ENCODE measurements around the gene WHAMM. TPM values are rescaled to one million over a fixed set of nuclear protein-coding genes. Genes with fewer than 3 reads are reported as not detected.

Gene WHAMM, protein sequence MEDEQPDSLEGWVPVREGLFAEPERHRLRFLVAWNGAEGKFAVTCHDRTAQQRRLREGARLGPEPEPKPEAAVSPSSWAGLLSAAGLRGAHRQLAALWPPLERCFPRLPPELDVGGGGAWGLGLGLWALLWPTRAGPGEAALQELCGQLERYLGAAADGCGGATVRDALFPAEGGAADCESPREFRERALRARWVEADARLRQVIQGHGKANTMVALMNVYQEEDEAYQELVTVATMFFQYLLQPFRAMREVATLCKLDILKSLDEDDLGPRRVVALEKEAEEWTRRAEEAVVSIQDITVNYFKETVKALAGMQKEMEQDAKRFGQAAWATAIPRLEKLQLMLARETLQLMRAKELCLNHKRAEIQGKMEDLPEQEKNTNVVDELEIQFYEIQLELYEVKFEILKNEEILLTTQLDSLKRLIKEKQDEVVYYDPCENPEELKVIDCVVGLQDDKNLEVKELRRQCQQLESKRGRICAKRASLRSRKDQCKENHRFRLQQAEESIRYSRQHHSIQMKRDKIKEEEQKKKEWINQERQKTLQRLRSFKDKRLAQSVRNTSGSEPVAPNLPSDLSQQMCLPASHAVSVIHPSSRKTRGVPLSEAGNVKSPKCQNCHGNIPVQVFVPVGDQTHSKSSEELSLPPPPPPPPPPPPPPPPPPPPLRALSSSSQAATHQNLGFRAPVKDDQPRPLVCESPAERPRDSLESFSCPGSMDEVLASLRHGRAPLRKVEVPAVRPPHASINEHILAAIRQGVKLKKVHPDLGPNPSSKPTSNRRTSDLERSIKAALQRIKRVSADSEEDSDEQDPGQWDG
- 6.3 and 6.9 TPM in 2 replicates for total RNA-seq

DNA sequence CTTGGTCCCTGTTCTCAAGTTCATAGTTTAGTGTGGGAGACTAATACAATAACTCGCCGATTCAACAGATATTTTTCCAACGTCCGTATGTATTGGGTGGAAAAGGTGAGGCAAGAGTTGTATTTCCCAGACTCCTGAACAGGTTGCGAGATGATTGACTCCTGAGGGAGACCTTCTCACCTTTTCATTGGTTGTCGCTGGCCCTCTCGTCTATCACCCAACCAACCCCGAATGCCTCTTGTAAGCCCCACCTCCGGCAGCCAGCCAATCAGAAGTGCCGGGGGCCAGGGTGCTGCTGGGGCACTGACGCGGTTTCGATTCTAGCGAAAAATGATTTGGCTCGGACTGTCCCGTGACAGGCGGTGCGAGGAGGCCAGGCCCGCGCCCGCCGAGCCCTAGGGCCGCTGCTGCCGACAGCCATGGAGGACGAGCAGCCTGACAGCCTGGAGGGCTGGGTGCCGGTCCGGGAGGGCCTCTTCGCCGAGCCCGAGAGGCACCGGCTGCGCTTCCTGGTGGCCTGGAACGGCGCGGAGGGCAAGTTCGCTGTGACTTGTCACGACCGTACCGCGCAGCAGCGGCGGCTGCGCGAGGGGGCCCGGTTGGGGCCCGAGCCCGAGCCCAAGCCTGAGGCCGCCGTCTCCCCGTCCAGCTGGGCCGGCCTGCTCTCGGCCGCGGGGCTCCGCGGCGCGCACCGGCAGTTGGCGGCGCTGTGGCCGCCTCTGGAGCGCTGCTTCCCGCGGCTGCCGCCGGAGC, at the start of gene WHAMM:
WHAMM (plus strand) TSS at position 321 of the 753 bp plus-strand sequence; CDS start at position 420, 99 bp downstream.

GRCh38 chr15:82805994-82806406, 3.4 kb upstream of the WHAMM start, which contains the start of gene FSD2:
Gene FSD2 (minus strand): TSS chr15:82806069. CDS start chr15:82787390, 18,679 bp downstream.

Other genes starting within 250 kb of the WHAMM start
- gene CPEB1, start 162.3 kb upstream of the WHAMM start, total RNA-seq = 13.1 and 14.9 TPM in 2 replicates
- gene AP3B2, start 99.8 kb upstream of the WHAMM start, total RNA-seq = 0.12 and 1.6 TPM in 2 replicates
- under 0.01 TPM in 1 of 2 replicates, not detected in the other for gene FSD2, start 3.6 kb upstream of the WHAMM start, total RNA-seq
- gene HOMER2, start 143.1 kb downstream of the WHAMM start, total RNA-seq = 16.4 and 28.1 TPM in 2 replicates
- 16.9 and 21.3 TPM in 2 replicates for gene RAMAC, start 176.6 kb downstream of the WHAMM start, total RNA-seq
- 13.3 and 15.7 TPM in 2 replicates for gene C15orf40, start 202.0 kb downstream of the WHAMM start, total RNA-seq

All from hair follicle dermal papilla cell (primary cell).